Neural cell (in vitro differentiated cells): ENCODE measurements around the gene ZDHHC14. TPM values are rescaled to one million over a fixed set of nuclear protein-coding genes. Genes with fewer than 3 reads are reported as not detected.

Source experiments
- H2AFZ ChIP-seq: fragments of 200-600, 300-800 bp; sonication (generic), shearing (Covaris generic); 2 replicates; pipeline ENCODE4 v1.6.0; 2014; ENCODE audit warnings: low read depth, mild to moderate bottlenecking, antibody characterized with exemption, low read length, moderate library complexity
- H3F3A ChIP-seq: fragments of 200-600 bp; shearing (Covaris generic); 2 replicates; pipeline ENCODE4 v1.6.1; 2016; ENCODE audit warnings: mild to moderate bottlenecking, moderate library complexity, mixed read lengths, antibody characterized with exemption, low read length; ENCODE audit not compliant: insufficient read depth, poor library complexity, severe bottlenecking
- H3K27ac ChIP-seq: fragments of 200-600, 300-800 bp; sonication (generic), shearing (Covaris generic); 2 replicates; pipeline ENCODE4 v1.5.1; 2014; ENCODE audit warnings: mild to moderate bottlenecking, low read length, moderate library complexity
- H3K27me3 ChIP-seq: fragments of 300-800, 200-600 bp; sonication (generic), shearing (Covaris generic); 2 replicates; pipeline ENCODE4 v1.6.0; 2014; ENCODE audit warnings: mild to moderate bottlenecking, low read depth, low read length, moderate library complexity; ENCODE audit not compliant: insufficient read depth
- H3K36me3 ChIP-seq: fragments of 300-800, 200-600 bp; sonication (generic), shearing (Covaris generic); 2 replicates; pipeline ENCODE4 v1.5.1; 2014; ENCODE audit warnings: mild to moderate bottlenecking, antibody characterized with exemption, low read length, moderate library complexity; ENCODE audit not compliant: insufficient read depth
- H3K4me2 ChIP-seq: fragments of 300-800, 200-600 bp; sonication (generic), shearing (Covaris generic); 2 replicates; pipeline ENCODE4 v1.6.0; 2014; ENCODE audit warnings: mild to moderate bottlenecking, low read length
- H3K4me3 ChIP-seq: fragments of 300-800, 200-600 bp; sonication (generic), shearing (Covaris generic); 2 replicates; pipeline ENCODE4 v1.5.1; 2014; ENCODE audit warnings: mild to moderate bottlenecking, low read length, moderate library complexity
- H3K79me2 ChIP-seq: fragments of 200-600 bp; shearing (Covaris generic); replicated peaks from 2 replicates; pipeline ENCODE4 v1.6.0; 2014; ENCODE audit warnings: mild to moderate bottlenecking, low read length, moderate library complexity; ENCODE audit not compliant: insufficient read depth
- H3K9ac ChIP-seq: fragments of 300-800, 200-600 bp; sonication (generic), shearing (Covaris generic); 2 replicates; pipeline ENCODE4 v1.6.1; 2016; ENCODE audit warnings: mild to moderate bottlenecking, low read length, mixed read lengths
- H3K9me2 ChIP-seq: fragments of 200-600 bp; shearing (Covaris generic); 2 replicates; pipeline ENCODE4 v1.6.1; 2016; ENCODE audit warnings: mild to moderate bottlenecking, low read length, mixed read lengths; ENCODE audit not compliant: insufficient read depth
- H3K9me3 ChIP-seq: fragments of 200-600, 300-800 bp; sonication (generic), shearing (Covaris generic); 2 replicates; pipeline ENCODE4 v1.6.1; 2016; ENCODE audit warnings: mild to moderate bottlenecking, mixed run types, low read length, moderate library complexity, mixed read lengths
- H4K20me1 ChIP-seq: fragments of 200-600 bp; shearing (Covaris generic); 2 replicates; pipeline ENCODE4 v1.6.1; 2016; ENCODE audit warnings: mild to moderate bottlenecking, mixed run types; ENCODE audit not compliant: insufficient read depth
- CTCF ChIP-seq: fragments of 450-650 bp; IDR thresholded peaks from 2 replicates; pipeline ENCODE4 v1.5.1; 2014; ENCODE audit warnings: antibody characterized with exemption, mild to moderate bottlenecking, moderate library complexity; ENCODE audit not compliant: poor library complexity, severe bottlenecking
- EP300 ChIP-seq: fragments of 450-650 bp; conservative IDR thresholded peaks from 2 replicates; pipeline ENCODE4 v1.6.1; 2014; ENCODE audit warnings: antibody characterized with exemption, mild to moderate bottlenecking, moderate library complexity; ENCODE audit not compliant: poor library complexity, severe bottlenecking
- EZH2 ChIP-seq: fragments of 200-600, 300-800 bp; shearing (Covaris generic), sonication (generic); IDR thresholded peaks from 2 replicates; pipeline ENCODE4 v1.6.1; 2014; ENCODE audit warnings: antibody characterized with exemption, low read length, borderline replicate concordance, mild to moderate bottlenecking; ENCODE audit not compliant: insufficient read depth, poor library complexity, severe bottlenecking
- MXI1 ChIP-seq: fragments of 450-650 bp; conservative IDR thresholded peaks from 2 replicates; pipeline ENCODE4 v1.6.1; 2014; ENCODE audit warnings: antibody characterized with exemption, mild to moderate bottlenecking; ENCODE audit not compliant: poor library complexity, severe bottlenecking
- POLR2AphosphoS5 ChIP-seq: IDR thresholded peaks from 2 replicates; pipeline ENCODE4 v1.6.1; 2012
- RAD21 ChIP-seq: fragments of 450-650 bp; conservative IDR thresholded peaks from 2 replicates; pipeline ENCODE4 v1.6.1; 2014; ENCODE audit warnings: antibody characterized with exemption, mild to moderate bottlenecking, moderate library complexity
- REST ChIP-seq: IDR thresholded peaks from 2 replicates; pipeline ENCODE4 v1.6.1; 2012; ENCODE audit warnings: borderline replicate concordance
- SMC3 ChIP-seq: fragments of 450-650 bp; conservative IDR thresholded peaks from 2 replicates; pipeline ENCODE4 v1.6.1; 2014; ENCODE audit warnings: antibody characterized with exemption, mild to moderate bottlenecking, moderate library complexity; ENCODE audit not compliant: poor library complexity
- TAF1 ChIP-seq: IDR thresholded peaks from 2 replicates; pipeline ENCODE4 v1.6.1; 2012; ENCODE audit warnings: low read depth
- polyA plus RNA-seq: library from polyadenylated mRNA; depleted of rRNA; stranded (reverse); fragments of >200 nt; gene quantifications from 2 replicates; pipeline ENCODE4 v1.2.3, GENCODE V29; 2014

The ZDHHC14 gene
- polyA plus RNA-seq, 1 donor from 2014 or later: 4.1 TPM

GRCh38 chr6:157683707-157684106, 302.7 kb downstream of the ZDHHC14 start:
- Histone ChIP-seq H3K27ac (no peak overlapping the region), H3K36me3 (no peaks in the 10 kb centered on the region), H3K9ac (no peak overlapping the region), H3K4me3 (no peak overlapping the region), H3F3A (no peaks in the 10 kb centered on the region), H4K20me1 (no peaks in the 10 kb centered on the region), H3K79me2 (no peaks in the 10 kb centered on the region), H3K9me2 (no peaks in the 10 kb centered on the region), H3K9me3 (no peaks in the 10 kb centered on the region), H2AFZ (no peak overlapping the region), H3K27me3 (no peaks in the 10 kb centered on the region), H3K4me2 (no peak overlapping the region)
- no peak for TF ChIP-seq EZH2
- TF ChIP-seq POLR2AphosphoS5: no peak
- TF ChIP-seq RAD21: no peak
- no peak for TF ChIP-seq MXI1
- no peak for TF ChIP-seq EP300
- no peak for TF ChIP-seq CTCF
- TF ChIP-seq REST: no peak
- TF ChIP-seq TAF1: no peak
- no peak for TF ChIP-seq SMC3

- Histone ChIP-seq H3K4me3 (no peak overlapping the region), H3K27ac (no peak overlapping the region), H2AFZ (no peak overlapping the region), H3K9ac (no peak overlapping the region), H3K79me2 (no peaks in the 10 kb centered on the region), H3K9me3 (no peaks in the 10 kb centered on the region), H3K36me3 (no peaks in the 10 kb centered on the region), H3F3A (no peaks in the 10 kb centered on the region), H3K9me2 (no peaks in the 10 kb centered on the region), H3K4me2 (no peak overlapping the region), H4K20me1 (no peaks in the 10 kb centered on the region), H3K27me3 (no peaks in the 10 kb centered on the region)
- no peak for TF ChIP-seq MXI1
- no peak for TF ChIP-seq TAF1
- TF ChIP-seq REST: no peak
- no peak for TF ChIP-seq CTCF
- TF ChIP-seq POLR2AphosphoS5: no peak
- TF ChIP-seq SMC3: no peak
- TF ChIP-seq RAD21: no peak
- no peak for TF ChIP-seq EP300
- no peak for TF ChIP-seq EZH2
Observed at GRCh38 chr6:157684620-157685299, 303.8 kb downstream of the ZDHHC14 start.
